Brain pericyte (primary cell): ENCODE results near the gene INO80.

Experiments used
- DNase-seq: peaks from one replicate; pipeline ENCODE4 v3.0.0-alpha.2; 2012; ENCODE audit warnings: low read depth, low spot score

The INO80 gene

GRCh38 chr15:41043276-41043951, 72.7 kb downstream of the INO80 start:
- DNase-seq, result no peak

- DNase-seq, result no peak
Observed at GRCh38 chr15:41042851-41043250, 73.2 kb downstream of the INO80 start.

GRCh38 chr15:41039121-41039520, 77.0 kb downstream of the INO80 start:
- DNase-seq, result no peak

GRCh38 chr15:41032079-41032328, 84.1 kb downstream of the INO80 start:
- DNase-seq, result no peak

- no peak for DNase-seq
Observed at GRCh38 chr15:41031232-41032078, 84.6 kb downstream of the INO80 start.

GRCh38 chr15:41028853-41029252, 87.2 kb downstream of the INO80 start:
- no peak for DNase-seq

- DNase-seq, result no peak
Observed at GRCh38 chr15:41025393-41025792, 90.7 kb downstream of the INO80 start.

- no peak for DNase-seq
Observed at GRCh38 chr15:41024885-41025284, 91.2 kb downstream of the INO80 start.

- no peak for DNase-seq
Observed at GRCh38 chr15:41024131-41024530, 91.9 kb downstream of the INO80 start.

- DNase-seq, result no peak
Observed at GRCh38 chr15:41022487-41023090, 93.5 kb downstream of the INO80 start.

- no peak for DNase-seq
Observed at GRCh38 chr15:41020829-41021228, 95.3 kb downstream of the INO80 start.

GRCh38 chr15:41020311-41020710, 95.8 kb downstream of the INO80 start:
- no peak for DNase-seq

GRCh38 chr15:41019174-41019573, 96.9 kb downstream of the INO80 start:
- DNase-seq, result no peak

- DNase-seq, result no peak
Observed at GRCh38 chr15:41018534-41018933, 97.5 kb downstream of the INO80 start.

GRCh38 chr15:41017066-41017735, 98.9 kb downstream of the INO80 start:
- no peak for DNase-seq

GRCh38 chr15:41013691-41014414, 102.2 kb downstream of the INO80 start:
- DNase-seq, result no peak

GRCh38 chr15:41011055-41011815, 104.8 kb downstream of the INO80 start:
- no peak for DNase-seq

GRCh38 chr15:41010345-41010744, 105.7 kb downstream of the INO80 start:
- DNase-seq, result no peak

GRCh38 chr15:41006479-41006878, 109.6 kb downstream of the INO80 start:
- no peak for DNase-seq

GRCh38 chr15:41004490-41004889, 111.6 kb downstream of the INO80 start:
- no peak for DNase-seq
